HepG2 (cell line): ENCODE data around the gene MUC13. TPM values are rescaled to one million over a fixed set of nuclear protein-coding genes. Genes with fewer than 3 reads are reported as not detected.

Experiments used
- ATAD3A ChIP-seq: sonication (generic); formaldehyde crosslinking; IDR thresholded peaks from 2 replicates; pipeline ENCODE4 v1.4.0; 2020; ENCODE audit warnings: missing genetic modification reagents
- GATA4 ChIP-seq: sonication (generic); IDR thresholded peaks from 2 replicates; pipeline ENCODE4 v1.6.1; 2016; ENCODE audit warnings: antibody characterized with exemption, low read depth, borderline replicate concordance
- HMG20B ChIP-seq: conservative IDR thresholded peaks from 2 replicates; pipeline ENCODE4 v1.6.1; 2016; ENCODE audit warnings: missing genetic modification reagents, missing compliant biosample characterization
- SIN3B ChIP-seq: fragments of 150-350 bp; IDR thresholded peaks from 2 replicates; pipeline ENCODE4 v1.6.1; 2014; ENCODE audit warnings: low read length
- TEAD3 ChIP-seq: optimal IDR thresholded peaks from 2 replicates; pipeline ENCODE3; 2016; ENCODE audit warnings: borderline replicate concordance
- ZNF143 ChIP-seq: sonication (generic); formaldehyde crosslinking; IDR thresholded peaks from 2 replicates; pipeline ENCODE4 v1.4.0; 2020; ENCODE audit warnings: missing genetic modification reagents
- ZNF232 ChIP-seq: sonication (generic); formaldehyde crosslinking; IDR thresholded peaks from 2 replicates; pipeline ENCODE4 v1.4.0; 2020; ENCODE audit warnings: missing genetic modification reagents, borderline replicate concordance
- ZNF446 ChIP-seq: sonication (generic); formaldehyde crosslinking; IDR thresholded peaks from 2 replicates; pipeline ENCODE4 v1.5.0; 2020; ENCODE audit warnings: mild to moderate bottlenecking, missing genetic modification reagents
- ZNF670 ChIP-seq: sonication (generic); formaldehyde crosslinking; IDR thresholded peaks from 2 replicates; pipeline ENCODE4 v1.8.0; 2022; ENCODE audit warnings: mild to moderate bottlenecking, missing genetic modification reagents, borderline replicate concordance
- polyA plus RNA-seq, 8 experiments: library from polyadenylated mRNA; depleted of rRNA in 3 of 8; stranded (reverse) in 7 of 8; unstranded in 1 of 8; fragments of >200 nt; fragmentation: Illumina TruSeq in 4 of 8; extraction: Trizol in 4 of 8; gene quantifications; 2 replicates each; pipeline versions ENCODE4 v1.2.1 to v1.2.3, GENCODE V29; 2011 to 2016; ENCODE audit warnings: low read depth in 4 of 8, missing spikeins in 1 of 8, mixed read lengths in 1 of 8; ENCODE audit not compliant: insufficient read depth in 1 of 8
- total RNA-seq, 5 experiments: library from RNA; depleted of rRNA; stranded (reverse); fragments of >200 nt; fragmentation: Illumina TruSeq; extraction: Trizol; gene quantifications; 2 replicates each; pipeline ENCODE4 v1.2.3, GENCODE V29; 2016; ENCODE audit warnings: low read depth in 1 of 5
- TF ChIP-seq, protein P1 (sequence below): IDR thresholded peaks from 2 replicates; pipeline ENCODE4 v1.6.1; 2018; ENCODE audit warnings: missing genetic modification reagents
- TF ChIP-seq, protein P2 (sequence below), 2 experiments: sonication (generic) in 1 of 2; formaldehyde crosslinking in 1 of 2; IDR thresholded peaks; 2 replicates each; pipeline versions ENCODE4 v1.4.0 to v1.6.1; 2016 to 2020; ENCODE audit warnings: borderline replicate concordance in 1 of 2, low read depth in 1 of 2, mild to moderate bottlenecking in 1 of 2, missing genetic modification reagents in 1 of 2
- TF ChIP-seq, protein P3 (sequence below): sonication (generic); formaldehyde crosslinking; IDR thresholded peaks from 2 replicates; pipeline ENCODE4 v1.8.1; 2022; ENCODE audit warnings: mild to moderate bottlenecking, missing genetic modification reagents
- TF ChIP-seq, protein P4 (sequence below): IDR thresholded peaks from 2 replicates; pipeline ENCODE4 v1.6.1; 2016; ENCODE audit warnings: low read depth, missing genetic modification reagents, missing compliant biosample characterization
- TF ChIP-seq, protein P5 (sequence below): sonication (generic); formaldehyde crosslinking; IDR thresholded peaks from 2 replicates; pipeline ENCODE4 v1.5.0; 2020; ENCODE audit warnings: missing genetic modification reagents

Gene MUC13
- total and polyA plus RNA-seq, 2 of the 13 experiments (the other 11 are each of a cell fraction or from before 2014, with no cell fraction given): 0.04 to 1.2 TPM

DNA sequence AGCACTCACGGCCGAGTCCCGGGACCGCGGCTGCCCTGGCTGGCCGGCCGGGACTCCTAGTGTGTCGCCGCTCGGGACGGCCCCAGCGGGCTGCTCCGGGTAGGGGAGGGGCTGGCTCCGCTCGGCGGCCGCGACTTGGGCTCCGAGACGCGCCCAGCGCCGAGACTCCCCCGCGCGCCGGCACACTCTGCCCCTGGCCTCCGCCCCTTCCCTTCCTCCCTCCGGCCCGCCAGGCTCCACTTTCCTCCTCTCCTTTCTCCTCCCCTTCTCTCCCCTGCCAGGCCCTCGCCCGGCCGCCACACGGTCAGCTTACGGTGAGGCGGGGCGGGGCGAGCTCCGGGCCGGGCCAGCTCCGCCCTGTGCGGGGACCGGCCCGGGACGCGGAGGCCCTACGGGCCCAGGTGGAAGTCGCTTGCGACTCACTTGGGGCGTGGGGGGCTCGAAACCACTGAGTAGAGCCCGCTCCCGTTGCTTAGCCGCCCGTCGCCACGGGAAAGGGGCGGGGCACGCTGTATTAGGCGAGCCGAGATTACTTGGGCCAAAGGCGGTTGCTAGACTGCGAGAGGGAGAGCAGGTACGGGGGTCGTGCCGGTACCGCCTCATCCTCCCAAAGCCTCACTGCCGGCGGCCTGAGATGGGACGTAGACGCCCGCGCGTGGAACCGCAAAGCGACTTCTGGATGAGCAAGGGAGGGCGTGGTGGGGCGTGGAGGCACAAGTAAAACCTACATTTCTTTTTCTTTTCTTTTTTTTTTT lies 47.2 kb downstream of the MUC13 start, which contains the start of gene ITGB5 (continued):
- TF ChIP-seq, protein P1, sequence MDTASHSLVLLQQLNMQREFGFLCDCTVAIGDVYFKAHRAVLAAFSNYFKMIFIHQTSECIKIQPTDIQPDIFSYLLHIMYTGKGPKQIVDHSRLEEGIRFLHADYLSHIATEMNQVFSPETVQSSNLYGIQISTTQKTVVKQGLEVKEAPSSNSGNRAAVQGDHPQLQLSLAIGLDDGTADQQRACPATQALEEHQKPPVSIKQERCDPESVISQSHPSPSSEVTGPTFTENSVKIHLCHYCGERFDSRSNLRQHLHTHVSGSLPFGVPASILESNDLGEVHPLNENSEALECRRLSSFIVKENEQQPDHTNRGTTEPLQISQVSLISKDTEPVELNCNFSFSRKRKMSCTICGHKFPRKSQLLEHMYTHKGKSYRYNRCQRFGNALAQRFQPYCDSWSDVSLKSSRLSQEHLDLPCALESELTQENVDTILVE: peak; percentile 79; the same call in 1 of the 2 replicates
- TF ChIP-seq ATAD3A (CRISPR knock-in tag) (no peak), ZNF143 (CRISPR knock-in tag) (no peak; the same call in 1 of the 2 replicates), ZNF670 (0 out of 2 replicates have a peak, but pooled peaks have one; percentile 6), TEAD3 (CRISPR knock-in tag) (peak; percentile 11), ZNF446 (peak; percentile 53; the same call in 1 of the 2 replicates), HMG20B (CRISPR knock-in tag) (peak; percentile 30; the same call in 1 of the 2 replicates), ZNF232 (0 out of 2 replicates have a peak, but pooled peaks have one; percentile 63), SIN3B (no peak), GATA4 (no peak; the same call in 1 of the 2 replicates)
- TF ChIP-seq, protein P2, sequence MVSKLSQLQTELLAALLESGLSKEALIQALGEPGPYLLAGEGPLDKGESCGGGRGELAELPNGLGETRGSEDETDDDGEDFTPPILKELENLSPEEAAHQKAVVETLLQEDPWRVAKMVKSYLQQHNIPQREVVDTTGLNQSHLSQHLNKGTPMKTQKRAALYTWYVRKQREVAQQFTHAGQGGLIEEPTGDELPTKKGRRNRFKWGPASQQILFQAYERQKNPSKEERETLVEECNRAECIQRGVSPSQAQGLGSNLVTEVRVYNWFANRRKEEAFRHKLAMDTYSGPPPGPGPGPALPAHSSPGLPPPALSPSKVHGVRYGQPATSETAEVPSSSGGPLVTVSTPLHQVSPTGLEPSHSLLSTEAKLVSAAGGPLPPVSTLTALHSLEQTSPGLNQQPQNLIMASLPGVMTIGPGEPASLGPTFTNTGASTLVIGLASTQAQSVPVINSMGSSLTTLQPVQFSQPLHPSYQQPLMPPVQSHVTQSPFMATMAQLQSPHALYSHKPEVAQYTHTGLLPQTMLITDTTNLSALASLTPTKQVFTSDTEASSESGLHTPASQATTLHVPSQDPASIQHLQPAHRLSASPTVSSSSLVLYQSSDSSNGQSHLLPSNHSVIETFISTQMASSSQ (IDR thresholded peaks at IDR 0.05; ENCODE audit: low read depth): no peak
- TF ChIP-seq, protein P2 (CRISPR knock-in tag; IDR thresholded peaks at IDR 0.05; ENCODE audit: borderline replicate concordance): peak; percentile 30; the same call in 1 of the 2 replicates
- TF ChIP-seq, protein P3, sequence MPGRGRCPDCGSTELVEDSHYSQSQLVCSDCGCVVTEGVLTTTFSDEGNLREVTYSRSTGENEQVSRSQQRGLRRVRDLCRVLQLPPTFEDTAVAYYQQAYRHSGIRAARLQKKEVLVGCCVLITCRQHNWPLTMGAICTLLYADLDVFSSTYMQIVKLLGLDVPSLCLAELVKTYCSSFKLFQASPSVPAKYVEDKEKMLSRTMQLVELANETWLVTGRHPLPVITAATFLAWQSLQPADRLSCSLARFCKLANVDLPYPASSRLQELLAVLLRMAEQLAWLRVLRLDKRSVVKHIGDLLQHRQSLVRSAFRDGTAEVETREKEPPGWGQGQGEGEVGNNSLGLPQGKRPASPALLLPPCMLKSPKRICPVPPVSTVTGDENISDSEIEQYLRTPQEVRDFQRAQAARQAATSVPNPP (CRISPR knock-in tag): 0 out of 2 replicates have a peak, but pooled peaks have one; percentile 22
- TF ChIP-seq, protein P4, sequence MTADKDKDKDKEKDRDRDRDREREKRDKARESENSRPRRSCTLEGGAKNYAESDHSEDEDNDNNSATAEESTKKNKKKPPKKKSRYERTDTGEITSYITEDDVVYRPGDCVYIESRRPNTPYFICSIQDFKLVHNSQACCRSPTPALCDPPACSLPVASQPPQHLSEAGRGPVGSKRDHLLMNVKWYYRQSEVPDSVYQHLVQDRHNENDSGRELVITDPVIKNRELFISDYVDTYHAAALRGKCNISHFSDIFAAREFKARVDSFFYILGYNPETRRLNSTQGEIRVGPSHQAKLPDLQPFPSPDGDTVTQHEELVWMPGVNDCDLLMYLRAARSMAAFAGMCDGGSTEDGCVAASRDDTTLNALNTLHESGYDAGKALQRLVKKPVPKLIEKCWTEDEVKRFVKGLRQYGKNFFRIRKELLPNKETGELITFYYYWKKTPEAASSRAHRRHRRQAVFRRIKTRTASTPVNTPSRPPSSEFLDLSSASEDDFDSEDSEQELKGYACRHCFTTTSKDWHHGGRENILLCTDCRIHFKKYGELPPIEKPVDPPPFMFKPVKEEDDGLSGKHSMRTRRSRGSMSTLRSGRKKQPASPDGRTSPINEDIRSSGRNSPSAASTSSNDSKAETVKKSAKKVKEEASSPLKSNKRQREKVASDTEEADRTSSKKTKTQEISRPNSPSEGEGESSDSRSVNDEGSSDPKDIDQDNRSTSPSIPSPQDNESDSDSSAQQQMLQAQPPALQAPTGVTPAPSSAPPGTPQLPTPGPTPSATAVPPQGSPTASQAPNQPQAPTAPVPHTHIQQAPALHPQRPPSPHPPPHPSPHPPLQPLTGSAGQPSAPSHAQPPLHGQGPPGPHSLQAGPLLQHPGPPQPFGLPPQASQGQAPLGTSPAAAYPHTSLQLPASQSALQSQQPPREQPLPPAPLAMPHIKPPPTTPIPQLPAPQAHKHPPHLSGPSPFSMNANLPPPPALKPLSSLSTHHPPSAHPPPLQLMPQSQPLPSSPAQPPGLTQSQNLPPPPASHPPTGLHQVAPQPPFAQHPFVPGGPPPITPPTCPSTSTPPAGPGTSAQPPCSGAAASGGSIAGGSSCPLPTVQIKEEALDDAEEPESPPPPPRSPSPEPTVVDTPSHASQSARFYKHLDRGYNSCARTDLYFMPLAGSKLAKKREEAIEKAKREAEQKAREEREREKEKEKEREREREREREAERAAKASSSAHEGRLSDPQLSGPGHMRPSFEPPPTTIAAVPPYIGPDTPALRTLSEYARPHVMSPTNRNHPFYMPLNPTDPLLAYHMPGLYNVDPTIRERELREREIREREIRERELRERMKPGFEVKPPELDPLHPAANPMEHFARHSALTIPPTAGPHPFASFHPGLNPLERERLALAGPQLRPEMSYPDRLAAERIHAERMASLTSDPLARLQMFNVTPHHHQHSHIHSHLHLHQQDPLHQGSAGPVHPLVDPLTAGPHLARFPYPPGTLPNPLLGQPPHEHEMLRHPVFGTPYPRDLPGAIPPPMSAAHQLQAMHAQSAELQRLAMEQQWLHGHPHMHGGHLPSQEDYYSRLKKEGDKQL: no peak
- TF ChIP-seq, protein P5, sequence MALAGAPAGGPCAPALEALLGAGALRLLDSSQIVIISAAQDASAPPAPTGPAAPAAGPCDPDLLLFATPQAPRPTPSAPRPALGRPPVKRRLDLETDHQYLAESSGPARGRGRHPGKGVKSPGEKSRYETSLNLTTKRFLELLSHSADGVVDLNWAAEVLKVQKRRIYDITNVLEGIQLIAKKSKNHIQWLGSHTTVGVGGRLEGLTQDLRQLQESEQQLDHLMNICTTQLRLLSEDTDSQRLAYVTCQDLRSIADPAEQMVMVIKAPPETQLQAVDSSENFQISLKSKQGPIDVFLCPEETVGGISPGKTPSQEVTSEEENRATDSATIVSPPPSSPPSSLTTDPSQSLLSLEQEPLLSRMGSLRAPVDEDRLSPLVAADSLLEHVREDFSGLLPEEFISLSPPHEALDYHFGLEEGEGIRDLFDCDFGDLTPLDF (CRISPR knock-in tag): no peak
